Right forelimb (tissue), 1 donor: ENCODE measurements around the gene STAT6.
"Not testable (repeated sequence)": the region's sequence is repeated elsewhere in the genome, so short reads cannot be mapped to it uniquely, and the experiment has no call there.

Experiments used
- DNase-seq: peaks from one replicate; pipeline ENCODE4 v3.0.0-alpha.2; 2018

The STAT6 gene

GRCh38 chr12:57087010-57087690, 24.0 kb downstream of the STAT6 start:
- peak; percentile 91 for DNase-seq

- peak; percentile 85 for DNase-seq
These were observed 24.6 kb downstream of the STAT6 start for GRCh38 chr12:57086493-57087009.

- DNase-seq, result peak; percentile 81
These were observed 25.1 kb downstream of the STAT6 start for GRCh38 chr12:57085999-57086492.

GRCh38 chr12:57080855-57081254, 30.3 kb downstream of the STAT6 start:
- DNase-seq, result no peak

- DNase-seq, result no peak
These were observed 31.3 kb downstream of the STAT6 start for GRCh38 chr12:57079821-57080220.

GRCh38 chr12:57078519-57079404, 32.4 kb downstream of the STAT6 start, which contains the start of gene NEMP1:
Gene NEMP1 (minus strand): TSS chr12:57078791. CDS start chr12:57078745, 46 bp downstream.
- peak; percentile 94 for DNase-seq

- DNase-seq, result not testable (repeated sequence)
These were observed 37.4 kb downstream of the STAT6 start for GRCh38 chr12:57073566-57074450.

GRCh38 chr12:57072661-57073060, 38.5 kb downstream of the STAT6 start:
- no peak for DNase-seq

- peak; percentile 61 for DNase-seq
These were observed 41.6 kb downstream of the STAT6 start for GRCh38 chr12:57069523-57069922.

- DNase-seq, result no peak
These were observed 44.9 kb downstream of the STAT6 start for GRCh38 chr12:57066245-57066644.

- no peak for DNase-seq
These were observed 47.0 kb downstream of the STAT6 start for GRCh38 chr12:57063991-57064685.

- DNase-seq, result no peak
These were observed 52.7 kb downstream of the STAT6 start for GRCh38 chr12:57058454-57058853.

GRCh38 chr12:57057067-57057751, 54.0 kb downstream of the STAT6 start:
- no peak for DNase-seq

GRCh38 chr12:57055824-57056223, 55.3 kb downstream of the STAT6 start:
- no peak for DNase-seq

GRCh38 chr12:57053901-57054300, 57.3 kb downstream of the STAT6 start:
- not testable (repeated sequence) for DNase-seq

GRCh38 chr12:57053146-57053545, 58.0 kb downstream of the STAT6 start:
- DNase-seq, result not testable (repeated sequence)

- DNase-seq, result no peak
These were observed 60.2 kb downstream of the STAT6 start for GRCh38 chr12:57051011-57051410.

GRCh38 chr12:57049890-57050289, 61.3 kb downstream of the STAT6 start, which contains the start of gene MYO1A:
Gene MYO1A (minus strand): TSS chr12:57050129. CDS start chr12:57048323, 1,806 bp downstream.
- no peak for DNase-seq

GRCh38 chr12:57049119-57049446, 62.1 kb downstream of the STAT6 start:
- DNase-seq, result no peak

- DNase-seq, result no peak
These were observed 62.6 kb downstream of the STAT6 start for GRCh38 chr12:57048423-57049118.

GRCh38 chr12:57047981-57048380, 63.2 kb downstream of the STAT6 start:
- DNase-seq, result no peak
